ENCODE results near the gene SRGAP3. TPM values are rescaled to one million over a fixed set of nuclear protein-coding genes. Genes with fewer than 3 reads are reported as not detected.

Gene SRGAP3
- total RNA-seq, 2 donors from 2014 or later, result 2.6 to 12.8 TPM

- Histone ChIP-seq H3K36me3 (no peaks in the 10 kb centered on the region), H3K9me3 (no peaks in the 10 kb centered on the region), H3K4me3 (no peak overlapping the region), H3K4me1 (ENCODE audit: control insufficient read depth in 1 of 2, low read depth in 2 of 2) (peaks cover 5 to 24% of the 10 kb centered on the region in 2 donors), H3K27me3 (replicated peaks; ENCODE audit: insufficient read depth) (no peaks in the 10 kb centered on the region), H3K27ac (no peak overlapping the region)
- TF ChIP-seq CTCF (IDR thresholded peaks at IDR 0.05), result no peak
- ATAC-seq (ENCODE audit: insufficient number of reproducible peaks, low FRiP score, low read depth) (no peak), DNase-seq (ENCODE audit: low spot score) (no peak)
Observed at GRCh38 chr3:9111417-9111816, 138.0 kb downstream of the SRGAP3 start.

DNA sequence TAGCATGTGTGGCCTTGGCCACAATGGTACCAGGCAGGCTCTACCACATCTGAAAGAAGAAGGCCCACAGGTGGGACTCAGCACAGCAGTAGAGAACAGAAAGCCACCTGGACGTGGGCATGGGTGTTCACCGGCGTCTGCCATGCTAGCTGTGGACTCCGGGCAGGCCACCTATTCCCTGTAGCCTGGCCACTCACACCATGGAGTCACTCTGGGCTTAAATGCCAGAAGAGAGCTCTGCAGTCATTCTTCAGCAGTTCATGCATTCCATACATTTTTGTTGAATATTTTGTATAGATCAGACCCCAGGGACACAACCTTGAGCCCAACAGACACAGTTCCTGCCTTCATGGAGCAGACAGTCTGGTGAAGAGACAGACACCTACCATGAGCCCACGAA lies 138.6 kb downstream of the SRGAP3 start:
- Histone ChIP-seq H3K36me3 (no peaks in the 10 kb centered on the region), H3K4me1 (ENCODE audit: control insufficient read depth in 1 of 2, low read depth in 2 of 2) (peaks cover 5 to 24% of the 10 kb centered on the region in 2 donors), H3K4me3 (no peak overlapping the region), H3K27ac (no peak overlapping the region), H3K27me3 (replicated peaks; ENCODE audit: insufficient read depth) (no peaks in the 10 kb centered on the region), H3K9me3 (no peaks in the 10 kb centered on the region)
- no peak for TF ChIP-seq CTCF (IDR thresholded peaks at IDR 0.05)
- DNase-seq (ENCODE audit: low spot score) (no peak), ATAC-seq (ENCODE audit: insufficient number of reproducible peaks, low FRiP score, low read depth) (no peak)

DNA sequence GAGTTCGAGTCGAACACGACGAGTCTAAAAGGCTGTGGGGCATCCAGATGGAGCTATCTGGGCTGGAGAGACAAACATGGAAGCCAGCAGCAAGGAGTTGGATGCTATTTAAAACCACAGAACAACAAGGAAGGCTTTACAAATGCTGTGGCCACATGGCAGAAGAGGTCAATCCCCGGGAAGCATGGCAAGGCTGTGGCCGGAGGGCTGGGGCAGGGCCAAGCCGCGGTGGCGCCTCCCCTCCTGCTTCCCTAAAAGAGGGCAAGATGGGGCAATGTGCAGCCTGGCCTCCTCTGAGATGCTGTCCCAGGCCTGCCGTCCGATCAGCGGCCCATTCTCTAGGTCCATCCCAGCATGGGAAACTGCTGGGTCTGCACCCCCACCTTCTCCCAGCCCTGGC lies 139.1 kb downstream of the SRGAP3 start:
- ATAC-seq (ENCODE audit: insufficient number of reproducible peaks, low FRiP score, low read depth) (no peak), DNase-seq (ENCODE audit: low spot score) (no peak)
- Histone ChIP-seq H3K4me1 (ENCODE audit: control insufficient read depth in 1 of 2, low read depth in 2 of 2) (peaks cover 5 to 24% of the 10 kb centered on the region in 2 donors), H3K27me3 (replicated peaks; ENCODE audit: insufficient read depth) (no peaks in the 10 kb centered on the region), H3K27ac (no peak overlapping the region), H3K36me3 (no peaks in the 10 kb centered on the region), H3K9me3 (no peaks in the 10 kb centered on the region), H3K4me3 (no peak overlapping the region)
- TF ChIP-seq CTCF (IDR thresholded peaks at IDR 0.05), result no peak

DNA sequence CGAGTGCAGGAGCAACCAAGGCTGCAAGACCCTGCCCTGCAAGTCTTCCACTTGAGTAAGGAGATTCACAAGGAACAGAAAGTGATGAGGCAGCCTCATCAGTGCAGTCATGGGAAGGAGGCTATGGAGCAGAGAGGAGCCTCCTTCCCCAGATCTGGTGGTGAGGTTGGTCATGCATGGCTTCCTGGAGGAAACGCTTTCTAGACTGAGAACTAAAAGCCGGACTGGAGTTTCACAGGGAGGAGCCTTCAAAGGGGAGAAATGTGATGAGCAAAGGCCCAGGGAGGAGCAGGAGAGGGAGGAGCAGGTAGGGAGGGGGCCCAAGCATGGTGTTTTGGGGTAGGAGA lies 139.9 kb downstream of the SRGAP3 start:
- no peak overlapping the region for H3K4me3 ChIP-seq
- H3K9me3 ChIP-seq, result no peaks in the 10 kb centered on the region
- no peak overlapping the region for H3K27ac ChIP-seq
- ATAC-seq (ENCODE audit: insufficient number of reproducible peaks, low FRiP score, low read depth) (no peak), DNase-seq (ENCODE audit: low spot score) (no peak)
- no peaks in the 10 kb centered on the region for H3K36me3 ChIP-seq
- H3K4me1 ChIP-seq (ENCODE audit: control insufficient read depth in 1 of 2, low read depth in 2 of 2), result peaks cover 5 to 24% of the 10 kb centered on the region in 2 donors
- no peak for TF ChIP-seq CTCF (IDR thresholded peaks at IDR 0.05)
- H3K27me3 ChIP-seq (replicated peaks; ENCODE audit: insufficient read depth), result no peaks in the 10 kb centered on the region

- DNase-seq (ENCODE audit: low spot score) (no peak), ATAC-seq (ENCODE audit: insufficient number of reproducible peaks, low FRiP score, low read depth) (no peak)
- Histone ChIP-seq H3K27me3 (replicated peaks; ENCODE audit: insufficient read depth) (no peaks in the 10 kb centered on the region), H3K4me3 (no peak overlapping the region), H3K36me3 (no peaks in the 10 kb centered on the region), H3K4me1 (ENCODE audit: control insufficient read depth in 1 of 2, low read depth in 2 of 2) (peaks cover 5 to 24% of the 10 kb centered on the region in 2 donors), H3K9me3 (no peaks in the 10 kb centered on the region), H3K27ac (no peak overlapping the region)
- TF ChIP-seq CTCF (IDR thresholded peaks at IDR 0.05), result no peak
Observed at GRCh38 chr3:9108876-9109567, 140.4 kb downstream of the SRGAP3 start.

Measured in thoracic aorta (tissue), 2 donors.